DND-41 (cell line): Measurements from ENCODE around the gene ITPR2.

Experiments used
- ATAC-seq: fragments of 200-7000 bp; cut with Tn5 transposase; 3 replicates; pipeline ENCODE4 v1.9.1; 2021; ENCODE audit warnings: low read depth; ENCODE audit not compliant: insufficient read depth
- DNase-seq: peaks from one replicate; pipeline ENCODE4 v3.0.0-alpha.2; 2020
- H2AFZ ChIP-seq: 2 replicates; pipeline ENCODE4 v1.6.0; 2012; ENCODE audit warnings: low read depth, low read length
- H3K27ac ChIP-seq: 2 replicates; pipeline ENCODE4 v1.5.1; 2012; ENCODE audit warnings: low read length, inconsistent platforms
- H3K27me3 ChIP-seq: fragments of 200-600 bp; sonication (generic); 2 replicates; pipeline ENCODE4 v1.6.0; 2012; ENCODE audit warnings: low read length, mild to moderate bottlenecking, inconsistent platforms; ENCODE audit not compliant: insufficient read depth, poor library complexity
- H3K36me3 ChIP-seq: 2 replicates; pipeline ENCODE4 v1.5.1; 2012; ENCODE audit warnings: low read length, inconsistent platforms; ENCODE audit not compliant: insufficient read depth
- H3K4me1 ChIP-seq: 2 replicates; pipeline ENCODE4 v1.5.1; 2012; ENCODE audit warnings: mild to moderate bottlenecking, low read length; ENCODE audit not compliant: insufficient read depth
- H3K4me2 ChIP-seq: 2 replicates; pipeline ENCODE4 v1.6.0; 2012; ENCODE audit warnings: mild to moderate bottlenecking, moderate library complexity, low read length, inconsistent platforms; ENCODE audit not compliant: insufficient read depth
- H3K4me3 ChIP-seq, 2 experiments: fragments of 200-600 bp in 1 of 2; shearing (Covaris generic) in 1 of 2; 2 replicates each; pipeline ENCODE4 v1.5.1; 2012 to 2016; ENCODE audit warnings: inconsistent platforms in 2 of 2, low read length in 2 of 2, mild to moderate bottlenecking in 2 of 2, low read depth in 1 of 2, moderate library complexity in 1 of 2
- H3K79me2 ChIP-seq: 2 replicates; pipeline ENCODE4 v1.6.0; 2012; ENCODE audit warnings: low read length, inconsistent platforms; ENCODE audit not compliant: insufficient read depth
- H3K9ac ChIP-seq: 2 replicates; pipeline ENCODE4 v1.6.0; 2012; ENCODE audit warnings: low read depth, mild to moderate bottlenecking, inconsistent platforms, low read length, moderate library complexity
- H3K9me3 ChIP-seq: 2 replicates; pipeline ENCODE4 v1.5.1; 2012; ENCODE audit warnings: low read length, moderate library complexity, mild to moderate bottlenecking, inconsistent platforms; ENCODE audit not compliant: insufficient read depth, severe bottlenecking
- H4K20me1 ChIP-seq: 2 replicates; pipeline ENCODE4 v1.6.0; 2012; ENCODE audit warnings: low read length; ENCODE audit not compliant: insufficient read depth
- EZH2 ChIP-seq: IDR thresholded peaks from 3 replicates; pipeline ENCODE4 v1.6.1; 2012; ENCODE audit warnings: borderline replicate concordance, low read depth, mild to moderate bottlenecking, moderate library complexity, low read length, inconsistent platforms; ENCODE audit not compliant: severe bottlenecking
- TF ChIP-seq, protein P1 (sequence below): IDR thresholded peaks from 2 replicates; pipeline ENCODE4 v1.5.1; 2012; ENCODE audit warnings: borderline replicate concordance, low read length, moderate library complexity, mild to moderate bottlenecking; ENCODE audit not compliant: poor library complexity, severe bottlenecking; ENCODE audit errors: extremely low read depth

The ITPR2 gene

DNA sequence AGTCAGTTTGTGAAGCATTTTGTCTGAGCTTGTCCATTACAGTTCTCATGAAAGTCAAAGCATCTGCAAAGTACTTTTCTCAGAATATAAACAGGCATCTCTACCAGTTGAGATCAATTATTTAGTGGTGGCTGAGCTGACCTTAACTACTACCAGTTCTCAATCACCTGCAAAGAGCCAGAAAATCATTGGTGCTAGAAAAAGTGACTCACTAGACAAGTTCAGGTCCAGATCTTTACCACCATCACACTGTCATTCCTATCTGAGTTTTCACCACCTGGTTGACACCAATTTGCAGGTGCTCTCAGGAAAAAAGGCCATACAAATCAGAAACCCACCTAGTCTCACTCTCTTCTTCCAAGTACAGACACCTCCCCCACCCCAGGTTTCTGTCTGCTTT is 33.3 kb downstream of the ITPR2 start:
- Histone ChIP-seq H3K4me3 (no peak overlapping the region), H4K20me1 (no peaks in the 10 kb centered on the region; the same call in 1 of the 2 replicates), H3K27ac (peak overlapping the region; percentile 48), H3K36me3 (peaks cover 4% of the 10 kb centered on the region; the same call in 1 of the 2 replicates), H3K9me3 (no peaks in the 10 kb centered on the region), H3K9ac (no peak overlapping the region), H3K27me3 (no peaks in the 10 kb centered on the region), H3K4me2 (no peak overlapping the region), H3K4me1 (peaks cover 57% of the 10 kb centered on the region), H2AFZ (no peak overlapping the region), H3K79me2 (peaks cover 65% of the 10 kb centered on the region)
- no peak for ATAC-seq
- no peak for DNase-seq
- no peak for TF ChIP-seq EZH2
- TF ChIP-seq, protein P1, sequence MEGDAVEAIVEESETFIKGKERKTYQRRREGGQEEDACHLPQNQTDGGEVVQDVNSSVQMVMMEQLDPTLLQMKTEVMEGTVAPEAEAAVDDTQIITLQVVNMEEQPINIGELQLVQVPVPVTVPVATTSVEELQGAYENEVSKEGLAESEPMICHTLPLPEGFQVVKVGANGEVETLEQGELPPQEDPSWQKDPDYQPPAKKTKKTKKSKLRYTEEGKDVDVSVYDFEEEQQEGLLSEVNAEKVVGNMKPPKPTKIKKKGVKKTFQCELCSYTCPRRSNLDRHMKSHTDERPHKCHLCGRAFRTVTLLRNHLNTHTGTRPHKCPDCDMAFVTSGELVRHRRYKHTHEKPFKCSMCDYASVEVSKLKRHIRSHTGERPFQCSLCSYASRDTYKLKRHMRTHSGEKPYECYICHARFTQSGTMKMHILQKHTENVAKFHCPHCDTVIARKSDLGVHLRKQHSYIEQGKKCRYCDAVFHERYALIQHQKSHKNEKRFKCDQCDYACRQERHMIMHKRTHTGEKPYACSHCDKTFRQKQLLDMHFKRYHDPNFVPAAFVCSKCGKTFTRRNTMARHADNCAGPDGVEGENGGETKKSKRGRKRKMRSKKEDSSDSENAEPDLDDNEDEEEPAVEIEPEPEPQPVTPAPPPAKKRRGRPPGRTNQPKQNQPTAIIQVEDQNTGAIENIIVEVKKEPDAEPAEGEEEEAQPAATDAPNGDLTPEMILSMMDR, result no peak

GRCh38 chr12:26798640-26799039 is 34.4 kb downstream of the ITPR2 start:
- Histone ChIP-seq H4K20me1 (no peaks in the 10 kb centered on the region; the same call in 1 of the 2 replicates), H3K9ac (peak overlapping the region; percentile 27; the same call in 1 of the 2 replicates), H3K79me2 (peaks cover 76% of the 10 kb centered on the region), H3K27ac (peak overlapping the region; percentile 69), H3K9me3 (no peaks in the 10 kb centered on the region), H2AFZ (no peak overlapping the region), H3K4me2 (peak overlapping the region; percentile 57), H3K4me1 (peaks cover 49% of the 10 kb centered on the region), H3K4me3 (no peak overlapping the region; a peak in 1 of 4 replicates), H3K36me3 (peaks cover 4% of the 10 kb centered on the region; the same call in 1 of the 2 replicates), H3K27me3 (no peaks in the 10 kb centered on the region)
- ATAC-seq (no peak), DNase-seq (no peak)
- TF ChIP-seq EZH2, result no peak
- TF ChIP-seq, protein P1, result no peak

- Histone ChIP-seq H3K27ac (peak overlapping the region; percentile 69), H2AFZ (no peak overlapping the region), H3K4me1 (peaks cover 43% of the 10 kb centered on the region), H3K4me2 (peak overlapping the region; percentile 57), H3K27me3 (no peaks in the 10 kb centered on the region), H3K9ac (peak overlapping the region; percentile 27), H3K4me3 (peak overlapping the region in 1 of 2 experiments; percentile 42; a peak in 2 of 4 replicates), H3K79me2 (peaks cover 77% of the 10 kb centered on the region), H4K20me1 (no peaks in the 10 kb centered on the region; the same call in 1 of the 2 replicates), H3K36me3 (peaks cover 4% of the 10 kb centered on the region; the same call in 1 of the 2 replicates), H3K9me3 (no peaks in the 10 kb centered on the region)
- DNase-seq (peak; percentile 72), ATAC-seq (peak; percentile 90)
- TF ChIP-seq, protein P1, result peak; percentile 46
- no peak for TF ChIP-seq EZH2
These were observed 35.0 kb downstream of the ITPR2 start for GRCh38 chr12:26798023-26798422.
